Loucy (cell line): ENCODE results near the gene KRTAP1-4.

Source experiments
- H2AFZ ChIP-seq: fragments of 200-600 bp; sonication (generic); 2 replicates; pipeline ENCODE4 v1.6.0; 2016; ENCODE audit warnings: antibody characterized with exemption, mild to moderate bottlenecking, low read length, moderate library complexity
- H3F3A ChIP-seq: fragments of 200-600 bp; 2 replicates; pipeline ENCODE4 v1.6.0; 2016; ENCODE audit warnings: antibody characterized with exemption, low read depth, mild to moderate bottlenecking
- H3K27me3 ChIP-seq: fragments of 200-600 bp; sonication (generic); 2 replicates; pipeline ENCODE4 v1.6.1; 2014; ENCODE audit warnings: low read length, mild to moderate bottlenecking; ENCODE audit not compliant: insufficient read depth, poor library complexity, severe bottlenecking
- H3K36me3 ChIP-seq: fragments of 200-600 bp; sonication (generic); 2 replicates; pipeline ENCODE4 v1.6.1; 2016; ENCODE audit warnings: low read length; ENCODE audit not compliant: insufficient read depth
- H3K4me1 ChIP-seq: fragments of 200-600 bp; sonication (generic); 2 replicates; pipeline ENCODE4 v1.5.1; 2014; ENCODE audit warnings: low read length, mild to moderate bottlenecking; ENCODE audit not compliant: insufficient read depth, poor library complexity, severe bottlenecking
- H3K4me2 ChIP-seq: fragments of 200-600 bp; sonication (generic); 2 replicates; pipeline ENCODE4 v1.6.0; 2014; ENCODE audit warnings: antibody characterized with exemption, low read length, low read depth, mild to moderate bottlenecking; ENCODE audit not compliant: poor library complexity, severe bottlenecking
- H3K4me3 ChIP-seq: fragments of 200-600 bp; sonication (generic); 2 replicates; pipeline ENCODE4 v1.5.1; 2014; ENCODE audit warnings: low read length, mild to moderate bottlenecking, mixed read lengths; ENCODE audit not compliant: poor library complexity, severe bottlenecking
- H3K79me2 ChIP-seq: fragments of 200-600 bp; sonication (generic); 2 replicates; pipeline ENCODE4 v1.6.1; 2014; ENCODE audit warnings: low read length; ENCODE audit not compliant: insufficient read depth
- H3K9ac ChIP-seq: fragments of 200-600 bp; sonication (generic); 2 replicates; pipeline ENCODE4 v1.6.0; 2014; ENCODE audit warnings: mild to moderate bottlenecking, low read depth, low read length, moderate library complexity; ENCODE audit not compliant: poor library complexity, severe bottlenecking
- H3K9me2 ChIP-seq: fragments of 200-600 bp; sonication (generic); replicated peaks from 2 replicates; pipeline ENCODE4 v1.6.1; 2016; ENCODE audit warnings: low read depth, low read length, mixed read lengths
- H3K9me3 ChIP-seq: fragments of 200-600 bp; sonication (generic); 2 replicates; pipeline ENCODE4 v1.6.1; 2014; ENCODE audit warnings: mild to moderate bottlenecking, antibody characterized with exemption, low read length, low read depth; ENCODE audit not compliant: insufficient read depth
- H4K20me1 ChIP-seq: fragments of 200-600 bp; sonication (generic); 2 replicates; pipeline ENCODE4 v1.6.0; 2014; ENCODE audit warnings: antibody characterized with exemption, low read length, mild to moderate bottlenecking; ENCODE audit not compliant: insufficient read depth, poor library complexity, severe bottlenecking
- EZH2phosphoT487 ChIP-seq: fragments of 200-600 bp; IDR thresholded peaks from 2 replicates; pipeline ENCODE4 v1.6.1; 2018; ENCODE audit warnings: antibody characterized with exemption, mild to moderate bottlenecking, moderate library complexity, borderline replicate concordance

The KRTAP1-4 gene

GRCh38 chr17:40980117-40980516 lies 49.9 kb downstream of the KRTAP1-4 start:
- no peak for TF ChIP-seq EZH2phosphoT487
- H3K27me3 ChIP-seq: peaks cover 19% of the 10 kb centered on the region

More at GRCh38 chr17:40980117-40980516, 49.9 kb downstream of the KRTAP1-4 start:
- Histone ChIP-seq H3K79me2 (no peaks in the 10 kb centered on the region), H3K9ac (no peak overlapping the region), H3K9me3 (no peaks in the 10 kb centered on the region), H3K4me1 (no peaks in the 10 kb centered on the region), H3K4me3 (no peak overlapping the region), H3F3A (no peaks in the 10 kb centered on the region), H3K36me3 (no peaks in the 10 kb centered on the region), H4K20me1 (no peaks in the 10 kb centered on the region), H2AFZ (no peak overlapping the region), H3K4me2 (no peak overlapping the region), H3K9me2 (no peaks in the 10 kb centered on the region)
